CD1c-positive myeloid dendritic cell (primary cell): ENCODE measurements around the gene LY6G6C.

Experiments
- DNase-seq: peaks from one replicate; pipeline ENCODE4 v3.0.0-alpha.2; 2016; ENCODE audit errors: extremely low spot score

LY6G6C gene

DNA sequence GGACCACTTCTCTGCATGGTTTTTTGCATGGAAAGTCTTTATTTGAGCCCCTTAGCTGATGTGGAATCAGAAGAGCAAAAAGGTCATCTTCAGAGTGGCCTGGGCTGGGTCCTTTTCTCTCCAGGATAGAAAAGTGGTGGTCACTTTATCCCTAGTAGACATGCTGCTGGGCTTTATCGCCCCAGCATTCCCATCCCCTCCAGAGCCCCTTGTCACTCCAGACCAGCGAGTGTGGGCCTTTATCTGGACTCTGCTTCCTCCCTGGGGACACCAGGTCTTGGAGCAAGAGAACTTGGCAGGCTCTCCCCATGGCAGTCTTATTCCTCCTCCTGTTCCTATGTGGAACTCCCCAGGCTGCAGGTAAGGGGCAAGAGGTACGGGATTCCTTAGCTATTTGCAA, 14.9 kb downstream of the LY6G6C start, which contains the start of gene LY6G6F:
Gene LY6G6F, plus strand, starts transcription at position 268 of the 400 bp plus-strand sequence. Its CDS starts 41 bp downstream, at position 309.
- no peak for DNase-seq

DNA sequence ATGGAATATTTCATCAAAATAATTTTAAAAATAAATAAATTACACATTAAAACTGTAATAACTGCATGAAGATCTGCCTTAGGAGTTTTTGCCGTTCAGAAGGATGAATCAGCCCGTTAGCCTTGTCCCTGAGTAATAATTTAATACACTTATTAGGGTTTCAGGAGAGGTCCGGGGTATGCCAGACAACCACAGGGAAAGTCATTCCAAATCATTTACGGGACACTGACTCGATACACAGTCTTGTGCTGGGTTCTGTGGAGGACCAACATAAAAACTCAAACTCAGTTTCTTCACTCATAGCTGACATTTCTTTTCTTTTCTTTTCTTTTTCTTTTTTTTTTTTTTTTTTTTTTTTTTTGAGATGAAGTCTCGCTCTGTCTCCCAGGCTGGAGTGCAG, 15.6 kb downstream of the LY6G6C start:
- DNase-seq, result no peak

DNA sequence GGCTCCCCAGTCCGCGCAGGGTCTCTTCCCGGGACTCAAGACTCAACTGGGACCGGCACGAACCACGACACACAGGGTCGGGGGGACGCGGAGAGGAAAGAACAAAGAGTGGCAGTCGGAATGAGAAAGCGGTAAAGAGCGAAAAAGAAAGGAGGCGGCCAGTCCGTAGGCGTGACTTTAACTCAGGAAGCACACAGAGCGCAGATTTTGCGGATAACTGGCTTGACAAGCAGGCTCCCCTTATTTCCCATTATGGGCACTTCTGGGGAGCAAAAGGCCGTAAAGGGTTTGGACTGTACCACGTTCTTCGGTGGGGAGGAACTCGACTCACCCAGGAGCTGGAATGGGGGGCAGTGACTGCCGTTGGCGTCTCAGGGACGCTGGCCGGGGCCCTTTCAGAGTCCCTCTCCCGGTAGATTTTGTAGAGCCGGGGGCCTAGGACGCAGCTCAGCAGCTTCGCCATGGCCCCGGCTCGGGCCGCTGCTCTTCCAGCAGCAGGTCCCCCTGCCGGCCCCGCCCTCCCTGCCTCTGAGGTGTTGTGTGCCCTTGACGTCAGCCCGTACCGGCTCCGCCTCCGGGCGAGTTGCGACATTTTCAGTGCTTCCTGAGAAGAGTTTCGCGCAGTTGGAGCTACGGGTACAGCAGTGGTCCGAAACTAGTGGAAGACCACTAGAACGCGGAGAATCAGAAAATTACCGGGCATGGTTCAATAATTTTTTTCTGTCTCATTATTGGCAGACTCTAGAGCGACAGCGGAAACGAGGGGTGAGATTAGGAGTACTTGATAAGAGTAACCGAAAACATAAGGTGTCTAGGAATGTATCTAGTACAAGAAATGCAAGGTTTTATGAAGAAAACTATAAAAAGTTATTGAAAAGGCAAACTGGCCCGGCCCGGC, 18.5 kb downstream of the LY6G6C start, which contains the start of gene ABHD16A:
Gene ABHD16A, minus strand, starts transcription at position 506 of the 898 bp plus-strand sequence. Its CDS starts 43 bp downstream, at position 463.
- DNase-seq, result peak; percentile 99

DNA sequence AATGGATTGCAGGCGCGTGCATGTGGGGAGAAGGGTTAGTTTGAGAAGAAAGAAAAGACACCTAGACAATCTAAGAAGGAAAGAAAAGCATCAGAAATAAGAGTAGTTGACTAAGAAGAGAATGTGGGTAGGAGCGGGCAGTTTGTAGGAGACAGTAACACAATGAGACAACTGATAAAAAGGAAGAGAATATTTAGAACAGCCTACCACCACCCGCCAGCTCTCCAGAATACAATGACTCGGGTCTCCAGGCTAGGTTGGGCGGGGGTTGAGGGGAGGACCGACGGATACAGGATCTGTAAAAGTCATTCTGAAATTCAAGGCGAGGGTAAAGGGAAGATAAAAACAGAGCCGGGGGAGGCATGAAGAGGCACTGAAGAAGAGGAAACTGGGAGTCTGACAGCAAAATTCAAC, 19.1 kb downstream of the LY6G6C start:
- peak; percentile 68 for DNase-seq

DNA sequence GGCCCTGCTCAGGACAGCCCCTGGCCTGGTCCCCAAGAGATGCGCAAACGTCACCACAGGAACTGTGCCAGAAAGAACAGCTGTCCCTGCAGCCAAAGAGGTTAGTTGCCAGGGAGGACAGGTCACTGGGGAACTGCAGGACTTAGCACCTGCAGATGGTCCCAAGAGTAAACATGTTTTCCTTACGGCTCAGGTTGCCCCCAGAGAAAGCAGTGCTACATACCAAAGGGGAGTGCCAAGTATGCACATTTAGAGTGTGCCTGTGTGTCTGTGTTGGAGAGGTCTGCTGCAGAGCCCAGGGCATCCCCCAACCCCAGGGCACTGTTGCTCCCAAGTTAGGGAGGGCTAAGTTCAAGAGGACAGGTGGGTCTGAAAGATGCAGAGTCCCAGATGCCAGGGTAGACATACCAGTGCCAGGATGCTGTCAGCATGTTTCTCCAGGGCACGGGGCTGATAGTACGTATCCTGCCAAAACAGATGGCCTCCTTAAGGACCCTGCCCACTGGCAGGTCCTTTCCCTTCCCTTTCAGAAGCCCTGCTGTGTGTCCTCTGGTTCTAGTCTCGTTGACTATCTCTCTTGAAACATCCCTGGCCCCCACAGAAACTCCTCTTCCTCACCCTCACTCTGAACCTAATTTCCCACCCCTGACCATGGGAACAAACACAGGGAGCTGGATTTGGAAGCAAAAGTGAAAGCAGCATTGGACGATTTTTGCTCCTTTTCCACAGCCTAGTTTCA, 19.7 kb downstream of the LY6G6C start:
- no peak for DNase-seq

DNA sequence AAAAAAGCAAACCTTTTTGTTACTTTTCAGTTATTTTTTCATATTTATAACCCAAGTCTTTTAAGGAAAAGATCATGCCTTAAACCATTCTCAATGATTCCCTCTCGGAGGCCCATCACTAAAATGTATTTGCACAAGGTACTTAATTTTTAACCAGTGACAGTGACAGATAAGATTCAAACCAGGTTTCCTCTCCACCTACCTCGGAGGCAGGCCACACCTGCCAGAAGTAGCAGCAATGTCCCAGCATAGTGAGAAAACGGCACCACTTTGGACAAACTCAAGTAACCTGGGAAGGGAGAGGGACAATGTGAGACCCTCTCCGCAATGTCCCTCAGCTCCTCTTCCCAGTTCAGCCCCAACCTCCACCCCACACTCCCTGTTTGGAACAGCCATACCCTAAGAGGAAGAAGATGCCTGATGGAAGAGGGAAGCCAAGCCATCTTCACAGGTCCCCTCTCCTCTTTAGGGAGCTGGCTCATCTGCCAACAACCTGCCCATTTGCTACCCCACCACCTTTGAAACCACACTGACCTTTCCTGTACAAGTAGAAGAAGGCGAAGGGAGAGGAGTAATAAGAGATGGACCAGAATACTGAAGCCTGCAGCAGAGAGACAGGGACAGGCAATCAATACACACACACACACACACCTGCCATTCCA, 20.7 kb downstream of the LY6G6C start:
- no peak for DNase-seq

DNA sequence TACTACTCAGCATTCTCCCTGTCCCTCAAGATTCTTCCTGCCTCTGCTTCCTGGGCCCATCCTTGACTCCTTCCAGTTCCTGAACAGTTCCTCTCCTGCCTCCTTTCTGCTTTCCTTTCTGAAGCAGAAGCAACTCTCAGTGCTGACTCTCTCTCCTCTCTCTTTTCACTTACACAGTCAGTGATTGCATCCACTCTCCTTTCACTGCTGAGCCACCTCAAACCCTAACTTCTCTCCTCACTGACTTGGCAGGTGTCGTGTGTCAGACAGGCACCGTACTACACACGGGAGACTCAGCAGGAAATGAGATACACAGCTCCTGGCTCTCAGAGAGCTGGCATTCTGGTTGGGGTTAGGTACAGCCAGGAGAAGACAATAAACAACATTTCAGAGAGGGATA, 24.0 kb downstream of the LY6G6C start:
- DNase-seq, result no peak

DNA sequence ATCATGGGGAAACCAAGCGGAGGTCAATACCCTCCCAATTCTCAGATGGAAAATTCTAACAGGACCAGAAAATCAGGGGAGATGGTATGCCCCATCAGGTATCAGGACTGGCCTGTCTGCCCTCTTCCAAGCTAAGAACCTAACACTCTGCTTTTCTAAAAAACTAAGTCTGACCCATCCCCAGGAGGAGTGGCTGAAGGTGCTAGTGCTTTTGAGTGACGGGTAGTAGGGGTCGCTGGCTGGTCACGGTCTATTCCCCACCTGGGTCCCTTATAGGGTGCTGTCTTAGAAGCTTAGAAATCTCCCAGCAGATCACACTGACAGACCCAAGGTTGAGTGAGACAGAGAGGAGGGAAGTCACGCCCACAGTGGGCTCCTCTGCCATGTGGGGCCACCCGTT, 28.0 kb downstream of the LY6G6C start:
- no peak for DNase-seq

DNA sequence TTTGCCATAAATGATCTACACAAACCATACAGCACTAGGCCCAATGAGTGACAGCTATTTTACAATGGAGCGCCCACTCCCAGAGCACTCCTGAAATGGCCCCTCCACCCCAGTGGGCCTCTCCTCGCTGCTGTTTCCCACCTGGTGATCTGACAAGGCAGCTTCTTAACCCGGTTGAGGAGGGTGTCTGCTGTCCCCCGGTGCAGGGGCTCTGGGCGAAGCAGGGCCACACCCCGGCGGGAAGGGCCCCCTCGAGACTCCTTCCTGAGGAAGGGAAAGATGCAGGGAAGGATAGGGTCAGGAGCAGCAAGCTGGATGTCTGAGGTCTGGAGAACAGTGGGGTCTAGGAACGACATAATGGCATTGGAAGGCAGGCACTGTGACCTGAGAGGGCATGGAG, 28.7 kb downstream of the LY6G6C start:
- no peak for DNase-seq

DNA sequence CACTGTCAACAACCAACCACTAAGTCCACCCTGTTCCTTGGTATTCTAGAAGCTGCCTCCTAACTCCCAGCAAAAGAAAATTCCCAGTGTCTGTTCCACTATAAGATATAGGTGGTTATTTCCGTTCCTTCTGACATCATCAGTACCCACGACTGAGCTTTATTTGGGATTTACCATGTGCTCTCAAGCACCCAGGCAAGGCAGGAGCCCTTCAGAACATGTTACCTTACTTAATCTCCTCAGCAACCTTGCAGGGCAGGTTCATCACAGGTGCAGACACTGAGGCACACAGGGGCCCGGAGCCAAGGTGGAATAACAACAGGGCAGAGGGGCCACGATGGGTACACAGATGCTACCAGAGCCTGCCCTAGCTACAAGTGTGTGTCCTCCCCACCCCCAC, 29.2 kb downstream of the LY6G6C start:
- DNase-seq, result no peak

DNA sequence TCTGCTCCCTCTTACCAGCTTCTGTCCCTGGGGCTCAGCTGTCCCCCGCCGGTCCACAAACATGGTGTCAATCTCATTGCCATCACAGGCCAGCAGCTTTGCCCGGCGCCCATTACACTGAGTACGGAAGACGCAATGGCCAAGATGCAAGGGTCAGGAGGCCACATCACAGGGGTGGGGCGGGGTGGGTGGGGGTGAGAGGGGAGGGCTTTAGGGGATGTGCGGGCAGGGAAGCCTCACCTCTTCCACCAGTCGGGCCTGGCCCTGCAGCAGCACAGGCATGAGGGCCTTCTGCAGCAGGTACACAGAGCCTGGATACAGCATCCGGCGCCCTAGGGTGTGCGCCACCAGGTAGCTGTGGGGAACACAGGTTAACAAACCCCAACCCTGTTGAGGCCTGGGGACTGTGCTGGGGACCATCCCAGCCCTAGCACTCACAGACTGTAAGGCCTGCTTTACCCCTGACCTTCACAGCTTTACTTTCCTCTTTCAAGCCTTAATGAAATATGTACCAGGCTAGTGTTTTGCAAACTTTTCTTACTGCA, 29.9 kb downstream of the LY6G6C start:
- no peak for DNase-seq

DNA sequence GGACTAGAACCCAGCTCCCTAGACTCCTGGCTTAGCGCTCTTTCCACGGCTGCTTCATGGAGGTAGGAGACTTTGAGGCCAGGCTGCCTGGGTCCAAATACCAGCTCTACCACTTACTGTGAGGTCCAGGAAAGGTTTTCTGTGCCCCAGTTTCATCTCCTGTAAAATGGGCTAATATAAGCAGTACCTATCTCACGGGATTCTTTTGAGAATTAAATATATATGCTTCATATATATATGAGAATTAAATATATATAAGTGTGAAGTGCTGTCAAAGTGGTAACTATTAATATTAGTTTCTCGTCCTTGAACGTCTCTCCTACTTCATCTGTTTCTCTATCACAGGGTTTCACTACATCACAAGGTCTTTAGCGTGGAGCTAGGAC, 30.5 kb downstream of the LY6G6C start:
- no peak for DNase-seq

DNA sequence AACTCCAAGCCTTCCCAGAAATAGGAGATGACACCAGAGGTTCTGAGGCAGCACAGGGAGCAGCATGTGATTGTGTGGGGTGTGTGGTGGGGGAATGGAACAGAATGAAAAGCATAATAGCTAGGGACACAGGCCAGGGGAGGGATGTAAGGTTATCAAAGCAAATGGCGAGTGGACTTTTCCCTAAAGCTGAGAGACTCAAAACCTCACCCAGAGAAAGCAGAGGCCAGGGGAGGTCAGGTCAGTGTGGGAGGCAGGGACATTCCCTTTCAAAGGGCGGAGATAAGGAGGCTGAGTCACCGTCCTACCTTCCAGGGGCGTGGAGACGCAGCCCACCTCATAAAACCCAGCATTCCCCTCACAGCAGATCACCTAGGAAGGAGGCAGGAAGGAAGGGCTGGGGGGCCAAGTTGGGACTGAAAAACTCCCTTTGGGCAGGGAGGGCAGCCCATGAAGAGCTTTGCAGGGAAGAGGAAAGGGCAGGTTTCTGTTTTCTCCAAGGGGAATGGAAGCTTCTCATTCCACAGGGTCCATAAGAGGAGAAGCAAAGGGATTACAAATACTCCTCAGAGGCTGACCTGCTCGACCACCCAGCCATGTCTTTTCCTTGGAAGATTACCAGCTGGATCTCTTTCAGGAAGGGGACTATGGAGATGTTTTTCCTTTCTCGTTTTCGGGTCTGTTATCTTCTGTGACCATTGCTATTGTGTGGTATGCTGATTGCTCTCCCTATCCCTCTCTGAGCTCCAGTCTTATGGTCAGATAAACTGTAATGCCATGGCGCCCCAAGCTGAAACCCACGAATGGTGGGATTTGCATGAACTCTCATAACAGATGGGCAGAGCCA, 31.1 kb downstream of the LY6G6C start:
- no peak for DNase-seq

DNA sequence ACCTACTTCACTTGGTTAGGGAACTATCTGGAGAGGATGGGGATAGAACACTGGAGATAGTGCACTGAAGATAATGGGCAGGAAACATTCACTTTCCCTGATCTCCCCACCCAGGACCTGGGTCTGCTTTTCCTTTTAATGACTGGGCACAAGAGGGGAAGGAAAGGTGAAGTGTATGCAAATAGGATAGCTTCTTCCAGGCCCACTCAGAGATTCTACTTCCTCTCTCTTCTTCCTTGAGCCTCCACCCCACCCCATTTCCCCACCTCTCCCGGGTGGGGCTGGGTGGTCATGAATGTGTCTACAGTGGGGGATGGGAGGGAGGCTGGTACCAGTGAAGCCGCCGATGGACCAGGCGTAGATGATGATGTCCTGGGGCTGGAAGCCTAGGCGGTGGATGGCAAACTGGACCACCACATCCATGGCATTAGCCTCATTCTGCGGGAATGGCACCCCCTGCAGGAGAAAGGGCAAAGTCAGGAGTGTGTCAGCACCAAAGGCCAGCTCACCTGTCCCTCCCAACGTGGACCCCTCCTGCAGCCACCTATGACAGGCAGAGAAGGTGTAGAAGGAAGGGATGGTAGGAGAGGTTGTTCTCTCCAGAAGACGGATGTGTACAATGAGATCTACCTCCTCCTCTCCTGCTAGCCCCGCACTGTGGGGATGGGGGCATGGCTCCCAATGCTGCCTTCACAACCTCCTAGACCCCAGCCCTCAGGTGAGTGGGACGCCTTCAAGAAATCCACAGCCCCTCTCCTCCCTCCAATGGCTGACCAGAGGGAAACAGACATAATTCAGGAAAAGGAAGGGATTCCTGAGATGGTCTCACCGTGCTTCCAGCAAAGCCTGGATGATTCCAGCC, 32.1 kb downstream of the LY6G6C start:
- no peak for DNase-seq

DNA sequence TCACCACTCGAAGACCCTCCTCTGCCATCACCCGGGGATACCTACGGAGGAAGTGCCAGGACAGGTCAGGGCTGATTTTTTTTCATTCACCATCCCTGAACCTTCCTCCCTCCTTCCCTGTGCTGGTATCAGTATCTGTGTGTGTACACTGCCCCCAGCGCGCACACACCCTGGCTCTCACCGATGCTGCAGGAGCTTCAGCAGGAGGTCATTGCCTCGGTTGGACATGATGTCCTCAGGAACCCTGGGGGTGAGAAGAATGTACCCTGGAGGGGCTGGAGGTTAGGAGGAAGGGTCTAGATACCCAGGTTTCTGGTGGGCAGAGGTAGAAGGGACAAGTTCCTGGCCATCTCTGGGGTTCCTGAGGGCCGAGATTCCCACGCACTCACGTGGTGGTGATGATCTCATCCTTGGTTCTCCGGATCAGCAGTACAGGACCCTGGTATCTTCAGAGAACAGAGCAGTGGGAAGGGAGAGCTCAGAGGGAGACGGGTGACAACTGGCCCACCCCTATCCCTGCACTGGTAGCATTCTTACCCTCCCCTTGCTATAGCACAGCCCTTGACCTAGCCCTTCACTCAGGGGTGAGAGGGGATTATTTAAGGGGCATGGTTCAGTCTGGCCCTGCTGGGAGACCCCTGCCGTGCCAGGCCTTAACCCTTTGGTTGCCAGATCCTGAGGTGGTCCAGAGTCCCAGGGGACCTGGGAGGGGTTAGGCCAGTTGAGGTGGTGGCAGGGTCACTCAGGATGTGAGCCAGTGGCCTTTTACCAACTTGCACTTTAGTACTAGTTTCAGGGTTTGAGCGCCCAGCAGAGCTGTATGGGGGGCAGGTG, 33.5 kb downstream of the LY6G6C start:
- no peak for DNase-seq

DNA sequence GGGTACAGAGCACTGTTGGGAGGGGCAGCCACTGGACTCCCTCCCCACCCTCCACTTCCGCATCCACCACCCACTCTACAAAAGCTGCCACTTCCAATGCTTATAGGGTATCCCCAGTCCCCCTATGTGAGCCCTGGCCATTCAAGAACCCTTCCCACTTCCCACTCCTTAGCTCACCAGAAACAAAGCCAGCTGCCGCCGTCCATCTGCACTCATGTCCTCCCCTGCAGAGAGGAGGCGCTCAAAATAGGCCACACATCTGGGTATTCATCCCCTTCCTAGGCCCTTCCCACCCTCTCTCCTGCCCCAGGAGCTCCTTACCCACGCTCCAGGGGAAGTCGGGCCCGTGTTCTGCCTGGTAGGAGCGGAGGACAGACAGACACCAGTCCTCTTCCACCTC, 34.2 kb downstream of the LY6G6C start:
- no peak for DNase-seq

DNA sequence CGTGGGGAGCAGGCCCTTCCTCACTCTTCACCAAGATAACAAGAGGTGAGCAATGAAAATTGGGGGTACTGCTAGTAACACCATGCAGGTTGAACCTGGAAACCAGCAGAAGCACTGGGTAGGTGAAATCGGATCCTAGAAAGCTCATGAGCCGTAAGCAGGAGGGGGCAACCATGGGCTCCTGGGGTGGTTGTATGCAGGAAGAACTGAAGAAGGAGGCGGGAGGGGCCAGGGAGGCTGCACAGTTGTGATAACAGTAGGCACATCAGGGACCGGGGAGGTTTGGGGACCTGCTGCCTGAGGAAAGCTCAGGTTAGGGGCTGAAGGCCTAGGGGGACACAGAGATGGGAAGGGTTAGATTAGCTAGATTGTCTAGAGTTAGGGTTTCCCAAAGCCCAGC, 35.1 kb downstream of the LY6G6C start:
- DNase-seq, result no peak

DNA sequence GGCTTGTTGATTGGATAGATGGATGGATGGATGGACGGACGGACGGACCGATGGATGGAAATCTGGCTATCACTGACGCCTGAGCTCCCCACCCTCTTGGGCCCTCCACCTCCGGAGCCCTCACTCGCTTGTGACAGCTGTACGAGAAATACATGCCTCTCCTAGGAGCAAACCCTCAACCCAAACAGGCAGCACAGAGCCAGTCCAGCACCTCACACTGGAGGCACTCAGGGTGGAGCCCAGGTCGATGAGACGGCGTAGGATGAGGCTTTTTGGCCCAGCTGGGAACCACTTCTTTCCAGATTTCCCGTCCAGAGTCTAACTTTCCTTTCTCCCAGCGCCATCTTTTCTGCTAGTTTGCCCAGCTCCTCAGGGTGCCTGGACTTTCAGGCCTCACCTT, 38.0 kb downstream of the LY6G6C start:
- no peak for DNase-seq

DNA sequence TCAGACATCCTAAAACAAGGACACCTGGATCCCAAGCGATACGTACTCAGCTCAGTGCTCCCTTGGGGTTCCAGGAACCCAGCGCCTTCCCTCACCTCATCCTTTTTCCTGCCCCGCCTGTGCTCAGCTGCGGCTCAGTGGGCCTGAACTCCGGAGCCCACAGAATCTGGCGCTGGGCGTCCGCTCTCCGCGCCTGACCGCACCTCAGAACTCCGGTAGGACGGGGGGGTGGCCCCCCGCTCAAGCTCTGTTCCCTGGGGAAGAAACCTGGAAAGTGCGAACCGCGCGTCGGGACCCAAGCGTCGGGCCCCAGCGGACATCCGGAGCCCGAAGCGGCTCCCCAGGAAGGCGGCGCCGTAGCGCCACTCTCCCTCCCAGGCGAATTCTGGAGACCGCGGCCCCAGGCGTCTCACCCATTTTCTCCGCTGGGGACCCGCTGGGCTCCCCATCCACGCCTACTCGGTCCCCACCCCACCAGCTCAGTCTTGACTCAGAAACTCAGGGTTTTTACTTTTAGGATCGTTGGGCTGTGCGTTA, 40.3 kb downstream of the LY6G6C start:
- peak; percentile 39 for DNase-seq
